BE2C (cell line): Measurements from ENCODE around the gene ZNF787.
A peak's percentile ranks its signal among the peaks of the same experiment; 100 is the strongest.

Source experiments
- DNase-seq: peaks from one replicate; pipeline ENCODE4 v3.0.0-alpha.2; 2020
- H3K27me3 ChIP-seq: fragments of 250-450 bp; sonication (Bioruptor Pico); 2 replicates; pipeline ENCODE4 v1.5.1; 2020; ENCODE audit warnings: mild to moderate bottlenecking
- H3K36me3 ChIP-seq: fragments of 250-450 bp; sonication (Bioruptor Pico); 2 replicates; pipeline ENCODE4 v1.5.1; 2020; ENCODE audit warnings: mild to moderate bottlenecking
- H3K4me1 ChIP-seq: fragments of 250-450 bp; sonication (Bioruptor Pico); 2 replicates; pipeline ENCODE4 v1.5.1; 2020
- H3K4me3 ChIP-seq: 2 replicates; pipeline ENCODE4 v1.5.1; 2011; ENCODE audit warnings: low read depth, low read length
- H3K9me3 ChIP-seq: fragments of 250-450 bp; sonication (Bioruptor Pico); 2 replicates; pipeline ENCODE4 v1.5.1; 2020
- CTCF ChIP-seq: IDR thresholded peaks from 2 replicates; pipeline ENCODE4 v1.5.1; 2012; ENCODE audit warnings: mild to moderate bottlenecking, low read depth, low read length

The ZNF787 gene

GRCh38 chr19:56137405-56137804 is 16.3 kb upstream of the ZNF787 start:
- Histone ChIP-seq H3K4me3 (no peak overlapping the region), H3K9me3 (no peaks in the 10 kb centered on the region), H3K4me1 (peaks cover 19% of the 10 kb centered on the region), H3K36me3 (peaks cover under 1% of the 10 kb centered on the region; the same call in 1 of the 2 replicates), H3K27me3 (no peaks in the 10 kb centered on the region)
- no peak for DNase-seq
- TF ChIP-seq CTCF, result no peak

GRCh38 chr19:56136362-56136761 is 15.3 kb upstream of the ZNF787 start:
- Histone ChIP-seq H3K9me3 (no peaks in the 10 kb centered on the region), H3K4me1 (peaks cover 19% of the 10 kb centered on the region), H3K27me3 (no peaks in the 10 kb centered on the region), H3K4me3 (no peak overlapping the region), H3K36me3 (no peaks in the 10 kb centered on the region)
- DNase-seq, result no peak
- no peak for TF ChIP-seq CTCF

GRCh38 chr19:56134654-56134921 is 13.5 kb upstream of the ZNF787 start:
- no peaks in the 10 kb centered on the region for H3K36me3 ChIP-seq
- no peaks in the 10 kb centered on the region for H3K9me3 ChIP-seq
- DNase-seq, result no peak
- H3K4me3 ChIP-seq, result no peak overlapping the region
- no peaks in the 10 kb centered on the region for H3K27me3 ChIP-seq
- H3K4me1 ChIP-seq, result peaks cover 15% of the 10 kb centered on the region
- no peak for TF ChIP-seq CTCF

GRCh38 chr19:56133858-56134653 is 13.0 kb upstream of the ZNF787 start:
- Histone ChIP-seq H3K9me3 (no peaks in the 10 kb centered on the region), H3K36me3 (no peaks in the 10 kb centered on the region), H3K4me3 (peak overlapping the region; percentile 2; the same call in 1 of the 2 replicates), H3K27me3 (no peaks in the 10 kb centered on the region), H3K4me1 (peaks cover 15% of the 10 kb centered on the region)
- no peak for TF ChIP-seq CTCF
- peak; percentile 88 for DNase-seq

- no peaks in the 10 kb centered on the region for H3K36me3 ChIP-seq
- no peaks in the 10 kb centered on the region; the same call in 1 of the 2 replicates for H3K9me3 ChIP-seq
- H3K4me1 ChIP-seq, result peaks cover 15% of the 10 kb centered on the region
- TF ChIP-seq CTCF, result no peak
- no peak for DNase-seq
- no peak overlapping the region for H3K4me3 ChIP-seq
- H3K27me3 ChIP-seq, result no peaks in the 10 kb centered on the region
These were observed 11.3 kb upstream of the ZNF787 start for GRCh38 chr19:56132316-56132822.

- H3K9me3 ChIP-seq, result no peaks in the 10 kb centered on the region; the same call in 1 of the 2 replicates
- no peak for DNase-seq
- H3K36me3 ChIP-seq, result no peaks in the 10 kb centered on the region
- no peak for TF ChIP-seq CTCF
- H3K27me3 ChIP-seq, result no peaks in the 10 kb centered on the region
- H3K4me3 ChIP-seq, result no peak overlapping the region
- H3K4me1 ChIP-seq, result peaks cover 15% of the 10 kb centered on the region
These were observed 10.6 kb upstream of the ZNF787 start for GRCh38 chr19:56131651-56132050.
